Panc1 (cell line): ENCODE results near the gene C4BPB.

ENCODE experiments used
- POLR2AphosphoS5 ChIP-seq: IDR thresholded peaks from 2 replicates; pipeline ENCODE4 v1.6.1; 2012; ENCODE audit warnings: mild to moderate bottlenecking, low read depth, low read length, moderate library complexity
- REST ChIP-seq, 2 experiments: IDR thresholded peaks; 2 replicates each; pipeline ENCODE4 v1.6.1; 2011 to 2012; ENCODE audit warnings: low read depth in 2 of 2, control low read depth in 1 of 2, low read length in 1 of 2, mild to moderate bottlenecking in 1 of 2, moderate library complexity in 1 of 2; ENCODE audit not compliant: insufficient read depth in 1 of 2
- SIN3A ChIP-seq: IDR thresholded peaks from 2 replicates; pipeline ENCODE4 v1.6.1; 2012; ENCODE audit warnings: low read depth, mild to moderate bottlenecking, low read length, moderate library complexity, borderline replicate concordance; ENCODE audit not compliant: insufficient read depth
- TCF7L2 ChIP-seq: IDR thresholded peaks from 2 replicates; pipeline ENCODE4 v1.6.1; 2011; ENCODE audit warnings: mild to moderate bottlenecking, low read depth, low read length, inconsistent platforms
- TF ChIP-seq, protein P1 (sequence below): fragments of 450-650 bp; IDR thresholded peaks from 2 replicates; pipeline ENCODE4 v1.5.1; 2017; ENCODE audit warnings: mild to moderate bottlenecking

GRCh38 chr1:207103892-207104373, 15.3 kb downstream of the C4BPB start, which contains the start of gene C4BPA:
- TF ChIP-seq, protein P1, sequence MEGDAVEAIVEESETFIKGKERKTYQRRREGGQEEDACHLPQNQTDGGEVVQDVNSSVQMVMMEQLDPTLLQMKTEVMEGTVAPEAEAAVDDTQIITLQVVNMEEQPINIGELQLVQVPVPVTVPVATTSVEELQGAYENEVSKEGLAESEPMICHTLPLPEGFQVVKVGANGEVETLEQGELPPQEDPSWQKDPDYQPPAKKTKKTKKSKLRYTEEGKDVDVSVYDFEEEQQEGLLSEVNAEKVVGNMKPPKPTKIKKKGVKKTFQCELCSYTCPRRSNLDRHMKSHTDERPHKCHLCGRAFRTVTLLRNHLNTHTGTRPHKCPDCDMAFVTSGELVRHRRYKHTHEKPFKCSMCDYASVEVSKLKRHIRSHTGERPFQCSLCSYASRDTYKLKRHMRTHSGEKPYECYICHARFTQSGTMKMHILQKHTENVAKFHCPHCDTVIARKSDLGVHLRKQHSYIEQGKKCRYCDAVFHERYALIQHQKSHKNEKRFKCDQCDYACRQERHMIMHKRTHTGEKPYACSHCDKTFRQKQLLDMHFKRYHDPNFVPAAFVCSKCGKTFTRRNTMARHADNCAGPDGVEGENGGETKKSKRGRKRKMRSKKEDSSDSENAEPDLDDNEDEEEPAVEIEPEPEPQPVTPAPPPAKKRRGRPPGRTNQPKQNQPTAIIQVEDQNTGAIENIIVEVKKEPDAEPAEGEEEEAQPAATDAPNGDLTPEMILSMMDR: no peak
- TF ChIP-seq POLR2AphosphoS5 (no peak), REST (IDR thresholded peaks at IDR 0.05; ENCODE audit: insufficient read depth in 1 of 2, low read depth in 2 of 2, low read length in 1 of 2) (no peak), SIN3A (no peak), TCF7L2 (no peak)
